GM21447 (cell line): ENCODE results near the gene CERS6.

ENCODE experiments used
- ATAC-seq: cut with Tn5 transposase; IDR thresholded peaks from one replicate; pipeline ENCODE4 v1.9.1; 2021; ENCODE audit not compliant: unreplicated experiment

Gene CERS6

DNA sequence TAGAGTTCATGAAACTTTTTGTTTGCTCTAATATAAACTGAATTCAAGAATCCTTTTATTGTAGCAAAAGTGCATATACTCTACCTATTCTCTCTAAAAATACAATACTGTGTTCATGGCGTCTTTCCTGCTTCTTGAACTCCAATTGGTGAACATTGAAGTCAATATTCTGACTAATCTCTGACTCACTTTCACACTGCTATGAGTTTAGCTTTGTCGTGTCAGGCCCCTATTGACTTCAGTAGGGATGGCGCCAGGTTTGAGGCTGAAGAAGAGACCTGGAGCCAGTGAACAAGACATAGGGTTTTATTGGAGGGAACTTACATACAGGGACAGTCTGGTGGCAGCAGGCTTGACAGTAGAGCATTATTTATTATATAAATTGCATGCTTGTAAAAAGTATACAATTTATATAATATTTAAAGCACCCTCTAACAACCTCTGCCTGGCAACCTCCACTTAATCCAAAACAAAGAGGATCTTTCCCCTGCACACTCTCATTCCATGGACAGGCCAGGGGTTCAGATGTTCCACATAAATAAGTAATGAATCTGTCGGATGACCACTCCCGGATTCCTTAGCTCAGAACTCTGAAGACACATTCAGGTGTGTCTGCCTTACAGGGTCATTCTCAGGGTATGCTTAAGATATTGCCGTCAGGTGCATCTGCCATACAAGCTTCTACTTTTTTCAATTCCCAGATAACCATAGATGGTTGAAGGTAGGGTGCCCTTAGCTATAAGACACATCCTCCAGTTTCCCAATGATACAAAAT is 141.0 kb downstream of the CERS6 start:
- ATAC-seq, result no peak

DNA sequence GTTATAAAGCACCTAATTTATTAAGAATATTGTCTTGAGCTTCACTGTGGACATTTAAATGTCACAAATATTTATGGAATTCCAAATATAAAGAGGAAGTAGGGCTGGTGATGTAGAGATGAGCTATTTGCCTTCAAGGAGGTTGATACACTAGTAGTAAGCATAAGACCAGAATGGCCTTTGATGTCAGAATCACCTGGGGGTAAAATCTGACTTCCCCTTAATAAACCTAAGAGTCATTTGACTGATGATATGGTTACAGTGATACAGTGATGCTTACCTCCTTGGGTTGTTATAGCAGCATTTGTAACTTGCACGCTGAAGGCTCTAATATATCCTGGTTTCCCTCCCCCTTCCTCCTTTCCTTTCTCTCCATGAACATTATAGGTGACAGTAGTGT is 143.7 kb downstream of the CERS6 start:
- no peak for ATAC-seq

DNA sequence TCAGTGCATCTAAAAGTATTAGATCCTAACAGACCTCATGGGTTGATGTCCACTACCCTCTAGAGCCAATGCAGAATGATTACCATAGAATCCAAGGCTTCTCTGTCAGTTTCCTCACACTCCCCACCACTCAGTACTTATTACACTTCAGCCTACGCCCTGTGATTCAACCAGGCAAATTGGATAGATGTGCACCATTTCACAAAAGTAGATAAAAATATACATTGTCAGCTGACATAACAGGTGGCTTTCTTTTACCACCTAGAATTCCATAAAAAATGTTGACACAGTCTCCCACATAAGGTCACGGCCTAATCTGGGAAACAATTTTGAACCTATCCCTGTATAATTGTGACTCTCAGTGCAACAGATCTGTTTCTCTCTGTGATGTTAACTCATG is 144.9 kb downstream of the CERS6 start:
- no peak for ATAC-seq

DNA sequence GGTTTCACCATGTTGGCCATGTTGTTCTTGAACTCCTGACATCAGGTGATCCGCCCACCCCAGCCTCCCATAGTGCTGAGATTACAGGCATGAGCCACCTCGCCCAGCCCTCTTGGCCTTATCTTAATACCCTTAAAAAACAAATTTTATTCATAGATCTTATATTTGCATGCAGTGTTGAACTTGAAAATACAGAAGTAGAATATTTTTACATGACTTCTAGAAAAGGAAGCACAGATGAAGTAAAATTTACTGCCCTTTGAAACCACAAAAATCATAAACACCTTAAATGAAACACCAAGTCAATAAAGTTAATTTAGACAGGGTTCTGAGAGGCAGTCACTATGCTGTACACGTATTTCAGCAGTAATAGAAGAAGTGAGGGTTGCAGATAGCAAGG is 145.7 kb downstream of the CERS6 start:
- peak; percentile 62 for ATAC-seq

DNA sequence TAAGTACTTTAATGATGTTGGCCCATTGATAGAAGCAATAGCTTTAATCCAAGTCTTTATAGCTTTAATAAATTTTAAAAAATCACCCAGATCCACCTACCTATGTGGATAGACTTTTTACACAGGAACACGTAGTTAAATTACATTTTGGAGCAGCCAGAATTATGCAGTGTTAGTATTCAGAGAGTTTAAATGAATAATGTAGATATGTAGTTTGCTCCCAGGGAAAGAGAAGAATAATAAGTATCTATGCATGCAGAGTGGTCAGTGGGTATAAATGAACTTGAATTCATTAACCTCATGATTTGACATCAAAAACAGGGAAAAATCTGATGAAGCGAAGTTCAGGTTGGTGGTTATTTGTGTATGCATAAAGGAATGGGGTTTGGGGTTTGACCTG is 146.3 kb downstream of the CERS6 start:
- ATAC-seq, result no peak

DNA sequence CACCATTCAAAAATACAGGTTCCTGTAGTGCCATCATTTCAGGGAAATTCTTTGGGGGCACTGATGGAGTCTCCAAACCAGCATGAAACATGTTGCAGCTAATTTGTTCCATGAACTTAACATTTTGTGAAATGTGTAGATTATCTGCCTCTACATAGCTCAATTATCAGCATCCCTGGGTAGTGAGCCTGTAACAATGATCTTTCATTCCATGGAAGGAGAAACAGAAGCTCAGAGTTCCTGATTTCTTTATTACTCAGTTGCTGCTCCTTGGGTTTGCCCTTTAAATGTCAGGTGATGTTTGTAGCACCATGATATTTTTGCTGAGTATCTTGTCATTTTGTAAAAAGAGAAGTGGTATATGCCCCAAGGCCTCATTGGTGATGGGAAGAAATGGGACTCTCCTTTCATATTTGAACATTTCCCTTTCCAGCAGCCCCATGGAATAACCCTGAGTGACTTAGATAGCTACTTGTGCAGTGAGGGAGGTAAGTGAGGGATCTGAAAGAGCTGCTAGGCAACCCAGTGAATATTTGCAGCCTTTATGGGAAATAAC is 146.9 kb downstream of the CERS6 start:
- no peak for ATAC-seq

DNA sequence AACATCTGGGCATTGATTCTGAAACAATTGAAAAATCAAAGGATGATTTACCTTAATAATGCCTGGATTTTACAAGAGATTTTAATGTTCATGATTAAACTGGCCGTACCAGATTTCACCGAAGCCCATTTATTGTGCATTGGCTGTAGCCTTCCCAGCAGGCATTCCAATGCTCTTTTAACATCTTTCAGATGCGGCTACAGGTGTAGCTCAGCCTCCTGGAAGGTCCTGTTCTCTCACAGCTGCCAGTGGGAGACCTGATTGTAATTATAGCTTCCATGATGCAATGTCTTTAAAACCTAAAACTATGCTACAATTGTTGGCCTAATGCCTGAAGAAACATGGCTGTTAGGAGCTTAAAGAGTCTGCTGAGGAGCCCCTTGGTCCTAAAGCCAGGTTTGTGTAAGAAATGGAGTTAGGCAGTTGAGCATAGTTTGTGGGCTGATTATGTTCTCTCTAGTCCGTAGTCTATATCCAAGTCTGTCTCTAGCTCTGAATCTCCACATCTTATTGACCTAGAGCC is 147.4 kb downstream of the CERS6 start:
- no peak for ATAC-seq

DNA sequence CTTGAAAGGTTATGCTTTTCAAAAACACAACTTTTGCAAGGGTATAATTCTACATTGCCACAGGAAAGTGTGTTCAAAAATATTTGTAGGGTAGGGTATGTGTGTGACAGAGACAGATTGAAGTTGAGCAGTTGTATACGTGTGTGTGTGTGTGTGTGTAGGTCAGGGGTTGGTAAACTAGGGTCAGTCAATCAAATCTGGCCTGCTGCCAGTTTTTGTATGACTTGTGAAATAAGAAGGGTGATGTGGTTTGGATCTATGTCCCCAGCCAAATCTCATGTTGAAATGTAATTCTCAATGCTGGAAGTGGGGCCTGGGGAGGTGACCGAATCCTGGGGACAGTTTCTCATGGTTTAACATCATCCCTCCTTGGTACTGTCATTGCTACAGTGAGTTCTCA is 148.2 kb downstream of the CERS6 start:
- no peak for ATAC-seq

DNA sequence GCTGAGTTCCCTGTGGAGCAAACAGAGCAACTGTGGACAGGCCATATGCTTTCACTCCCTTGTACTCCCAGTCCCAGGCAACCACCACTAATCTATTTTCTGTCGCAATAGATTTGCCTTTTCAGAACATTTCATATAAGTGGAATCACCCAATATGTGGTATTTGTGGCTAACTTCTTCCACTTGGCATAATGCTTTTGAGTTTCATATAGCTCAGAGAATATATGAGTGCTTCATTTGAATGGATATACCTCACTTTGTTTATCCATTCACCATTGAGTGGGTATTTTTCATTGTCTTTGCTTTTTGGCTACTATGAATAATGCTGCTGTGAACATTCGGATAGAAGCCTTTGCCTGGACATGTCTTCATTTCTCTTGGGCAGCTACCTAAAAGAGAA is 151.9 kb downstream of the CERS6 start:
- no peak for ATAC-seq

DNA sequence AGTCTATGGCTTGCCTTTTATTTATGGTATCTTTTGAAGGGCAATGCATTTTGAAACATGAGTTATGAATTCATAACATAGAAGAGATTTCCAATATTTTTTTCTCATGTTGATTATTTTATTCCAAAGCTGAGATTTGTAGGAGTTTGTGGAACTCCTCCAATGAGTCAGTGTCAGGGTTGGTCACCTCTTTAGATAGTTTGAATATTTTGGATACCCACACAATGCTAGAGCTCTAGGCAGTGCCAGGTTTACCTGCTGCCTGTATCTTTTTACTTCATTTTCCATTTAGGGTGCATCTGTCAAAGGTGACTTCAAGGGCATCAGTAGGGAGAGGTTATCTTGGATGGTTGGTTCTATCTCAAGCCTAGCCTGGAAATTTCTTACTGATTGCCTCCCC is 152.7 kb downstream of the CERS6 start:
- no peak for ATAC-seq

DNA sequence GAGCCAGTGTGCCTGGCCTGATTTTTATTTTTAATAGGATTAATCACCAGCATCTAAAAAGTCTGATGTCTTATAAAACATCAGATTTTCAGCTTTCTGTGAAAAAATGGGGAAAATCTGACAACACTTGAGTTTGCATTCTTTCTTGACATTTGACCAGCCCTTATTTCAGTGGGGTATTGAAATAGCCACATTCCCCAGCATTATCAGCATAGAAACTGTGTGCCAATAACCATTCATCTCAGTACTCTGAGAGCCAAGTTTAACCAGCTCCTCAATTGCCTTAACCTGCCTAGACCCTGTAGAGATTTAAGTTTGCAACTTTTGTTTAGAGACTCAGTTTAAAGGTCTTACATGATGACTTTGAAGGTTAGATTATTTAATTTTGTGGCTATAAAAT is 155.0 kb downstream of the CERS6 start:
- ATAC-seq, result no peak

DNA sequence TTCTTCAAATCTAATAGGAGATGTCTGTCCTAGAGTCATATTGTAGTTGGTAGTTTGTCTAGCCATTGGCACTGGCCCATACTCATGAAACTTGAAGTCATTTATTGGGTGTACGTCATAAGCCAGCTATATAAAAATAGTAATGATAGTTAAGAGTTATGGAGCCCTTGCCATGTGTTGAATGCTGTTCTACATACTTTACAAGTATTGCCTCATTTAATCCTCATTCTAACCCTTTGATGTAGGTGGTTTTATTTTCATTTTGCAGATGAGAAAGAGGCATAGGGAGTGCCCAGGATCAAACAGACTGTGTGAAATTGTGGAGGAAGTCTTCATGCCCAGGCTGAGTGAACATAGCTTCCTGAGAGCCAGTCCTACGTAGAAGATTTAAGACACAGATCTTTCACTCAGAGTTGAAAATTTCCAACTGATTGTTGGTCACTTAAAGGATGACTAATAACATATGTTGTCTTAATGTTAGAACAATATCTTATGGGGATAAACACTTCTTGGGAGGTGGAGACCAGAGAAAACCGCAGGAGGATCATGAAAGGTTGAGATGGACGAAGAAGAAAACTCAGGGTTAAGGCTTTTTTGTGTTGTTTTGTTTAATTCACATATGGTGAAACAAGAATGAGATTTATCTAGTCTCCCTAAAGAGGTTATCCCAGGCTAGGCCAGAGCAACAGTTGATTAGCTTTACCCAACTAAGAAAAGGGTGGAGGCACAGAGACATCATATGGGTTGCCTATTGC is 156.0 kb downstream of the CERS6 start:
- ATAC-seq, result no peak

DNA sequence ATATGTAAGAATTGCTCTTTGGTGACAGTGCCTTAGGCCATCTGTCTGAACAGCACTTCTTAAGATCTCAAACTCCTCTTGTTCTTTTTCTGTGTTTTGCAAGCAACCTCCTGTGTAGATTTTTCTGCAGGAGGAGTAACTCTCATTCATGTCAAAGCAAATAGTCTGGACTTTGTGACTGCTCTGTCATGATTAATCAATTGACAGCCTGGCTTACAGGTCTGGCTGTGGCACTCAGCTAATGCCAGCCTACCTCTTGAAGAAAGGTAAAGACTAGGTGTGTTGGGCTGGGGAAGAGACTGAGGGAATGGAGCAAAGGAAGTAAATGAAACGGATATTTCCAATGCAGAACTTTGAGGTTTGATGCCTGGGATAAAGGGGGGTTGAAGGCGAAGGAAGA is 156.6 kb downstream of the CERS6 start:
- no peak for ATAC-seq

DNA sequence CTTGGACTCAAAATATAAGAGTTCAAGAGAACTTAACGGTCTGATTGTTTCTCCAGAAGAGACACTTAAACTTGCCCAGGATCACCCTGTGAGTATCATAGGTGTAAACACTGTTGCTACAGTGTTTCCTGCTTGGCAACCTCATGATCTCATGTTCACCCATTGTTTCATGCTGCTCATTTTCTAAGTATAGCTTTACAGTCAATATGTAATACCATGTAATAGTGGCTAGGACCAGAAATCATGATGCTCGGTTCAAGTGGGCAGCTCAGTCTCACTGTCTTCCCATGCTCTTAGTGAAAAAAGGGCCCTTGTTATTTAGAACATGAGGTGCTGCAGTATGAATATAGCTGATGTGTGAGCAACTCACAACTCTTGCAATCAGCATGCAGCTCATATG is 157.5 kb downstream of the CERS6 start:
- no peak for ATAC-seq

DNA sequence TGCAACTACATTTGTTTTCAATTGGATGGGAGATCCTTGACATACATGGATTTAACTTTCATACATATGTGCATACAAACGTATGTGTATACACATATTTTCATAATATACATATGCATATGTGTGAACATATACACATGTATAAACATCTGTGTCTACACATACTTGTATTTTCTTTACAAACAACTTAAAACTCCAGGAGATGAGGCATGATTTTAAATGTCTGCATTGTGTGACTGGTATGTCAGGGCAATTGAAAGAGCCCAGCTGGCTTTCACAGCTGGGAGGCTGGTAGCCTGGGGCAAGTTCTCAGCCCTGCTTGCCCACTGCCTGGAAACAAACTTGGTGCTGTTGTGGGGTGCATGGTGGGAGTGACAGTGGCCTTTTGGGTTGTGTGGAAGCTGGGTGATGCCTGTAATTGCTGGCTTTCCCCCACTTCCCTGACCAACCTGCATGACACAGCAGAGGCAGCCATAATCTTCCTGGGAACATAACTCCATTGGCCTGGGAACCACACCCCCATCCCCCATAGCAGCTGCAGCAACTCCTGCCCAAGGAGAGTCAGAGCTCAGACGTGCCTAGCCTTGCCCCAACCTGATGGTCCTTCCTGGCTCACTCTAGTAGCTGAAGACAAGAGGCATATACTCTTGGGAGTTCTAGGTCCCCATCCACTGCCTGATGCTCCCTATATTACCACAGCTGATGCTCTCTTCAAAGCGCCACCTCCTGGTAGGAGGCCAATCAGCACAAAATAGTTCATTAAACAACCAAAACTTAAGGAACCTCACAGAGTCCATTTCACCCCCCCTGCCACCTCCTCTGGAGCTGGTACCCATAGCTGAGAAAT is 158.3 kb downstream of the CERS6 start:
- no peak for ATAC-seq

DNA sequence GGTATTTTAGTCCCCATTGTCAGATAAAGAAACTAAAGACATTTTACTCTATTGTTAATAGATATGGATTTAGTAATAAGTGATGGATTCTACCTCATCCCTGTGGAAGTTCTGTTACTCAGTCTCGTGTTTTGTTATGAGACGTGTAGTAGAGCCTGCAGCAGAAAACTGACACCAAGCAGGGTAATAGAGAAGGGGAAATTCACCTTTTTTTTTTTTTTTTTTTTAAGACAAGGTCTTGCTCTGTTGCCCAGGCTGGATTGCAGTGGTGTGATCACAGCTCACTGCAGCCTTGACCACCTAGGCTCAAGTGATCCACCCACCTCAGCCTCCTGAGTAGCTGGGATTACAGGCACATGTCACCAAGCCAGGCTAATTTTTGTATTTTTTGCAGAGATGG is 164.5 kb downstream of the CERS6 start:
- ATAC-seq, result no peak

DNA sequence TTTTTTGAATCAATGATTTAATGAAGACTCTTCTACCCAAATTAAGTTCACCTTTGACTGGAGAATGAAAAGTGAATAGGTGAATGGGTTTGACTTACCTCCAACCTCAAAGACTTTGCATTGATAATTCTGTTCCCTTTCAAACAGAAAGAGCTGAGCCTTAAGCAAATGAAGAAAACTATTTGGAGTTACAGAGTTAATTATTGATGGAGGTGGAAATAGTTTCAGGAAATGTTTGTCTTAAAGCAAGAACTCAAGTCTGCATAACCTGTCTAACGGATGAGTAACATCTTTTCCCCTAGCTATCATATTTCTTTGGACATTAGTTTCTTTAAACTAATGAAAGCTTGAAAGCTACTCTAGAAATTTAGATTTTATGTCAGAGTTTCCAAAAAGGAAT is 166.5 kb downstream of the CERS6 start:
- ATAC-seq, result no peak

DNA sequence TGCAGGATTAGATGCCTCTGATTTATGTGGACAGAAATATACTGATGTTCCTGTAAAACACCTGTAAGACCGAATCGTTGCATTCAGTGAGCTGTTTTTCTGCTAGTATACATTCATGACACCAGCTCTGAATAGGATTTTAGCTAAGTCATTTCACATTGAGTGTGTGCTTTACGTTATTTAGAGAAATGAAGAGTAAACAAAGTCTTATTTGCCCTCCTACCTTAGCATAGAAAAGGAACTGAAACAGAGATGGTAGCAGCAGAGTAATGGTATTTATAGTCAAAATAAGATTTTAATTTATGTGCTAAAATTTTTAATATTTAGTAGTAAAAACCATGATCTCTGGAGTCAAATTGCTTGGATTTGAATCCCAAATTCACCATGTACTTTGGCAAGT is 168.0 kb downstream of the CERS6 start:
- no peak for ATAC-seq

DNA sequence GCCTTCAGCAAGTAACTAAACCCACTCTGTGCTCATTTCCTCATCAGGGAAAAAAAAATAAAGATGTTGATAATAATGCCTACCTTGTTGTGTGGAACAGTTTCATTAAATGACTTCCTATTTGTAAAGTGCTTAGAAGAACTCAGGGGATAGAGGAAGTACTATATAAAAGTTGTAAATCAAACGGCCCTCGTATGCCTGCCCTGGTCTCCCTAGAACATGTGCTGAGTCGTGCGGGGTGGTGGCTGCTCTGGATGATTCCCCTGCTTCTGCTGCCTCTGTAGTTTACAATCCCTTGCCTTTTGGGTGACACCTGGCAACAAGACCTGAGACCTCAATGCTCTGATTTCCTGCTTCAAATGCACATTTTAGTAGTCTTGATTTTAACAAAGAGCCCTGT is 170.0 kb downstream of the CERS6 start:
- no peak for ATAC-seq

DNA sequence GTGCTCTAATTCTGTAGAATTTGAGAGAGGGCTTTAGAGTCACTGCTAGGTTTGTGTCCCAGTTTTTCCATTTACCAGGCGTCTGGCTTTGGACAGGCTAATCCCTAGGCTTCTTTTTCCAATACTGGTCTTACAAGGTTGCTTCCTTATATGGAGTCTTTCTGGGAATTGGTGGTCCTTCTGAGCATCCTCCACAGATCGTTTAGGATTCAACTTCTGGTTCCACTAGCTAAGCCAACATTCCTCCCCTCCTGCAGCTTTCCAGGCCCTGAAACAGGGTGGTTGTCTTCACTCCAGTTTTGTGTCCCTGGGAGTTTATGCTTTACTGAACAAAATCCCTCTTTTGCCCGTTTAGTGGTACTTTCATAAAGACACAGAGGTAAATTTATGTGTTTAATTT is 170.6 kb downstream of the CERS6 start:
- no peak for ATAC-seq

DNA sequence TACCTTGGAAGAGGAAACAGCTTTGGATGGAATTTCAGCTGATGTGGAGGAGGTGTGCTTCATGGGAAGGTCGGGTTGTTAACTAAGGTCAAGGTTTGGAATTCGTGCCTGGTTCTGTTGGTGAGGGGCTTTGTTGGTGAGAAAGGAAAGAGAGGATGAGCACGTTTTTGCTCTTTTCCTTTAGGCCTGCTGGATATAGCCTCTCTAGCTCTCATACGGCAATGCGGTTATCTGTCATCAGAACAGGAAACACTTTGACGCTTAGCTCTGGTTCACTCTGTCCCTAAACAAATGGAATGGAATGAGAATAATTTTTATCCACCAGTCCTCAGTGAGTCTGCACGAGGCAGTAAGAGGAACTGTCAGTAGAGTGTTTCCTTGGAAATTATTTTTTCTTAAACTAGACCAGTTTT is 176.6 kb downstream of the CERS6 start:
- no peak for ATAC-seq
